Myocyte (in vitro differentiated cells): ENCODE data around the gene GFM1. TPM values are rescaled to one million over a fixed set of nuclear protein-coding genes. Genes with fewer than 3 reads are reported as not detected.
"Not testable (repeated sequence)": the region's sequence is repeated elsewhere in the genome, so short reads cannot be mapped to it uniquely, and the experiment has no call there.

ENCODE experiments used
- DNase-seq: peaks from one replicate; pipeline ENCODE4 v3.0.0-alpha.2; 2012; ENCODE audit warnings: low read depth
- total RNA-seq: library from RNA; depleted of rRNA; stranded (reverse); fragments of >200 nt; gene quantifications from 2 replicates; pipeline ENCODE4 v1.2.3, GENCODE V29; 2014

The GFM1 gene
- total RNA-seq, 1 donor from 2014 or later = 58.1 TPM

DNA sequence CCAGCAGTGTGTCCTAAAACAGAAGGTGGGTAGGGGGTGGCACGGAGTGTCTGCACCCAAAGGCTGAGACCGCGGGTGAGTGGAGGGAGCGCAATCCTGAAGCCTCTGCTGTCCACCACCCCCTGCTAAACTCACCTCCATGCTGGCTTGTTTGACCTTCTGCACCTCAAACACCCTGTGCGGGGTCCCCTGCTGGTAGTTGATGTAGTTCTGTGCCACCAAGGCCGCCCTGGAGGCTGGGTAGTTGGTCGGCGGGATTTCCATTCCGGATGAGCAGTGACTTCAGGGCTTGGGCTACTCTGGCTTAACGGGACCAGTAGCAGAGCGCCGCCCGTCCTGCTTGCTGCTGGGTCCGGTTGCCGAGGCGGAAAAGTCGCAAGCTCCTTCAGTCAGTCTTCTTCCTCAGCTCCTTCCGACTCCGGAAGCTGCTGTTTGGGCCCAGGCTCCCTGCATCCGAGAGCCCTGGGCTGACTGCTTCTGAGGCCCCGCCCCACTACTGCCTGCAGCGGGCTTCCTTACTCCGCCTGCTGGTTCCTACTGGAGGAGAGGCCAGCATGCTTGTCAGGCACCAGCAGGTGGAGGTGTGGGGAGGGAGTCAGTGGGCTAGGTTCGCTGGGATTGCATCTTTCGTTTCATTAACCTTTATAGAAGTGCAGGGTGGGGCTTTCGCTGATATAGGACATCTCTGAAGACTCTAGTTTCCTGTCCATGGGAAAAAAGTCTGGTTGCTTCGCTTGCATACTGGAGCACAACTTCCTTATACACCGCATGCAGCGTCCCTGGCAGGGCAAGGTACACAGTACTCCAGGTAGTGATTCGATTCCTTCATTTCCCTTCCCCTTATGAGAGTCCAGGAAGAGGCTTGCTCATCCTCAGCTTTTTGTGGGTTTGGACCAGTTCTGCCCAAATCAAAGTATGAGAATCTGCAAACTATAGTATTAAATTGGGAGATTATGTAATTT lies 28.2 kb downstream of the GFM1 start, which contains the start of gene LXN:
Gene LXN, minus strand, starts transcription at position 434 of the 962 bp plus-strand sequence. Its CDS starts 170 bp downstream, at position 264.
- DNase-seq = no peak

- no peak for DNase-seq
Observed at GRCh38 chr3:158678687-158679086, 34.4 kb downstream of the GFM1 start.

DNA sequence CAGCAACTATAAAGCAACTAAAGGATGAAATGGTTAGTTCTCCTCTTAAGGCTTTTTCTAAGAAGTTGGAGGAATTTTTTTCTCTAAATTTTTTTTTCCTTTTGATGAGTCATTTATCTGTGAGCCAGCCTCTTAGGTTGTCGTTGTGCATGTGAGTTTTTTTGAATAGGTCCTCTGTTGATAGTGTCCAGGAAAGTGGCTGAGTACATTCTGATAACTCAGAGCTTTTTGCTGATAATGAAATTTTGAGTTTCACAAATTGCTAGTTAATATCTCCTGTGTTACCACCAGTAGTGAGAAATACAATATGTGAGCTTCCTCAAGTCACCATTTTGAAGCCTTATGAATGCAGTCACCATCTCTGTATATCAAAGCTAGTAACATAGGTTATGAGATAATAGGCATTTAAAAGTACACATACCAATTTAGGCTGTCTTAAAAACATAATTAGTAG lies 35.2 kb downstream of the GFM1 start:
- DNase-seq = peak; percentile 4

GRCh38 chr3:158680861-158681260 lies 36.5 kb downstream of the GFM1 start:
- no peak for DNase-seq

DNA sequence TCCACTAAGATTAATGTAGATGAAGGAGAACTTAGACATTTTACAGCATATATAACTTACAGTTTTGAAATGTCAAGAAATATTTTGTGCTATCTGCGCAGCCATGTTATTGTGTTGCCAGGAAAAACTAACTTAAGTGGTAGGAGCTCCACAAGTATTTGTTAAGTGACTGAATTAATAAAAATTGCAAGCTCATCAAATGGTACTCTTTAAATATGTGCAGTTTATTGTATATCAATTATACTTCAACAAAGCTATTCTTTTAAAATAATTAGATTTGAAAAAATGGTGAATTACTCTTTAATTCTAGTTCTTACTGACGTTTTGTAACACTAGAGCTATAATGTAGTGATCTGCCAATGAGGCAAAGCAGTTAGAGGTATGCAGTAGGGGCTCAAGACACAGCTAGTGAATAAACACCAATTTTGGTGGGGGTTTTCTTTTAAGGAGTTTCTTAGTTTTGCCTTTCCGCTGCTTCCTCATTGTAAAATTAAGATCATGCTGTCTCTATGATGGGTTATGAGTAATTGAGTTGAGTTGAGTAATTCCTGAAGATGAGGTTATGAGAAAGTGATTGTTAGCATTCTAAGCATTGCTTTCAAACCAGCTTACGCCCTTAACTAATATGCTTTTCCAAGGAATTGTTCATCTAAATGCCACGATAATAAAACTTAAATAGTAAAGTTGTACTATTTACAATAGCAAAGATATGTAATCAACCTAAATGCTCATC lies 39.1 kb downstream of the GFM1 start:
- DNase-seq = peak; percentile 17

DNA sequence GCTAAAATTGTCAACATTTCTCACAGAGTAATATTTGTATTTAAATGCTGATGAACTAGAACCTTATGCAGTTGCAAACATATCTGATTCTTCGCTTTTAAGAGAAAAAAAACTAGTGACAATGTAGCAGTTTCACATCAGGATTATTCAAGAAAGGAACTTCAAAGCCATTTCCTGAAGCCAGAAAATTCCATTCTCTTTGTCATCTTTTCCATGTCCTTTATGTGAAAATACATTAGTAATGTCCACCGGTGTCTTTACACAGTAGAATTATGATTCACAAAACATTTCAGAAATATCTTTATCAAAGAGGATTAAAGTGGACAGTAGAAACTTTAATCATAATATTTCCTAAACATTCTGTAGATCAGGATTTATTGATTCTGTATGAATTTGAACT lies 40.8 kb downstream of the GFM1 start:
- no peak for DNase-seq

DNA sequence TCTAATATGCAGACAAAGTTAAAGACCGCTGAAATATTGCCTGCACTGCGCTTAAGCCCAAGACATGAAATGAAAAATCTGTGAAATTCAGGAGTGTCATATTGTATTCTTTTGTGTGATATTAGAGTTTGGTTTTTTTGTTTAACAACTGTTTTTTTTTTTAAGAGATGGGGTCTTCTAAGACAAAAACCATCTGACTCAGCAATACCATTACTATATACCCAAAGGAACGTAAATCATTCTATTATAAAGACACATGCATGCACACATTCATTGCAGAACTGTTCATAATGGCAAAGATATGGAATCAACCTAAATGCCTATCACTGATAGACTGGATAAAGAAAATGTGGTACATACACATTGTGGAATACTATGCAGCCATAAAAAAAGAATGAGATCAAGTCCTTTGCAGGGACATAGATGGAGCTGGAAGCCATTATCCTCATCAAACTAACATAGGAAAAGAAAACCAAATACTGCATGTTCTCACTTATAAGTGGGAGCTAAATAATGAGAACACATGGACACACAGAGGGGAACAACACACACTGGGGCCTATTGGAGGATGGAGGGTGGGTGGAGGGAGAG lies 49.6 kb downstream of the GFM1 start:
- DNase-seq = not testable (repeated sequence)

GRCh38 chr3:158696618-158697017 lies 52.3 kb downstream of the GFM1 start:
- no peak for DNase-seq

- DNase-seq = no peak
Observed at GRCh38 chr3:158700559-158700958, 56.2 kb downstream of the GFM1 start.

GRCh38 chr3:158701420-158702065 lies 57.2 kb downstream of the GFM1 start:
- DNase-seq = no peak

DNA sequence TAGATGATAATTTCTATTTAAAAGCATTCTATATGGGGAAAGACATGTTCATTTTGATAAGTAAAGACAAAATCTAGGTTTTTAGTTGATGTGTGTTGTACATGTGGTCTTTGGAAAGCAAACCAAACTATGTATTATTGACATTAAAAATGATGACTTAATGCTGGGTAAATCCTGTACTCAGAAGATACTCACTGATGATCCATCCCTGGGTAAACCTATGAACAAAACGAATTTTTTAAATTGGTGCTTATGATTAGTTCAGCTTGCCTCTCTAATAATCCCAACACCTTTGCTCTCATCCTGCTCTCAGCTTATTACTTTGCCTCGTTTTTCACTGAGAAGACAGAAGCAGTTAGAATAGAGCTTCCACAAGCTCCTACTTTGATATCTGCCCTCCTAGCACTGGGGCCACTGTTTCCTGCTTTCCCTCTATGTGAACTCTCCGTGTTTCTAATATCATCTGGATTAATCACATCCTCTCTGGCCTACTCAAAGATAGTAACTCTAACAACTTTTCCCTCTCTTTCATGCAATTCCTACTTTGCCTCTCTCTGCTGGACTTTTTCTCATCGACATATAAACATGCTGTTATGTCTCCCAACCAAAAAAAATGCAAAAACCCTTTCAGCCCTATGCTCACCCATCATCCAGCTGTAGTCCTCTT lies 58.6 kb downstream of the GFM1 start:
- DNase-seq = no peak

DNA sequence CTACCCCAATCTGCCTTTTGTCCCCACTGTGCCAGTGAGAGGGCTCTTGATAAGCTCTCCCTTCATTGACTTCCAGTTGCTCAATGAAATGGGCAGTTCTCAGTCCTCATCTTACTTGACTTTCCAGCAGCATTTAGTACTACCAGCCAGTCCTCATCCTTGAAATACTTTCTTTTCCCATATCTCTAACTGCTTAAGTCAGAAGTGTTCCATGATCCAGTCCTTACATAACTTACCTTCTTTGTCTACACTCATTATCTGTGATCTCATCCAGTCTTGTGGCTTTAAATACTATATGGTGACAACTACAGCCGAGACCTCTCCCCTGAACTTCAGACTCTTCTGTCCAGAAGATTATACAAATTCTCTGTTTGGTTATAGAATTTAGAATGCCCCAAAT lies 59.2 kb downstream of the GFM1 start:
- DNase-seq = no peak

GRCh38 chr3:158709666-158710083 lies 65.3 kb downstream of the GFM1 start:
- DNase-seq = peak; percentile 98

- DNase-seq = no peak
Observed at GRCh38 chr3:158710601-158711000, 66.3 kb downstream of the GFM1 start.

- peak; percentile 49 for DNase-seq
Observed at GRCh38 chr3:158711886-158712285, 67.6 kb downstream of the GFM1 start.

DNA sequence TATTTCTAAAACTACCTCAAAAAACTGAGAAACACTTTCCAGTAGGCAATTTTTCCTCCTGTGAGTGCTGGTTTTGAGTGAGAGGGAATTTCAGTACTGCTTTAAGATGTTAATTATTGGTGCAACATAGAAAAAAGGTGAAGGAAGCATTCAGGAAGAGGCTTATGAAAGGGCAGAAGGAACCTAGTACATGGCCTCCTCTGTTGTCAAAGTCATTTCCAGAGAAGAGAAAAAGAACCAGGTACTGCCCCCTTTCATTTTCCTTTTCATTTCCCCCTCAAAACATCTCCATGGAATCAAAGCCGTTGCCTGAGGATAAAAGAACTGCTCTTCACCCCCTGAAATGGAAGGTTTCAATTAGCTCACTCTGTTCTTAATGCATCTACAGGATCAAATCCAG lies 68.1 kb downstream of the GFM1 start:
- DNase-seq = no peak

- no peak for DNase-seq
Observed at GRCh38 chr3:158713094-158713499, 68.8 kb downstream of the GFM1 start.

DNA sequence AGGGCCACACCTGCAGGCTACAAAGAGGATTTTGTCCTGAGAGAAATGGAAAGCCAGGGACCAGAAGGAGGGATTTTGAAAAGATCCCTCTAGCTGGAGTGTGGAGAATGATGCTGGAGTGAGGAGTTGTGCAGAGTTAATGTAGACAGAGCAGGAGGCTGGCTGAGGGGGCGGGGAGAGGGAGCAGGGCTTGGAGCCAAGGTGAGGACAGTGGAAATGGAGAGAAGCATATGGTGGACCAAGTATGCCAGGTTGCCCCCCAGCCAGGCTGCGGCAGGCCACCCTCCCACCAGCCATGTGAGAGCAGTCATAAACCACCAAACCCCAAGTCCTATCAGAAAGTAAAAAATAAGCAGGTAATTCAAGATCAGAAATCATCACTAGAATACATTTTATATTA lies 73.2 kb downstream of the GFM1 start:
- no peak for DNase-seq

DNA sequence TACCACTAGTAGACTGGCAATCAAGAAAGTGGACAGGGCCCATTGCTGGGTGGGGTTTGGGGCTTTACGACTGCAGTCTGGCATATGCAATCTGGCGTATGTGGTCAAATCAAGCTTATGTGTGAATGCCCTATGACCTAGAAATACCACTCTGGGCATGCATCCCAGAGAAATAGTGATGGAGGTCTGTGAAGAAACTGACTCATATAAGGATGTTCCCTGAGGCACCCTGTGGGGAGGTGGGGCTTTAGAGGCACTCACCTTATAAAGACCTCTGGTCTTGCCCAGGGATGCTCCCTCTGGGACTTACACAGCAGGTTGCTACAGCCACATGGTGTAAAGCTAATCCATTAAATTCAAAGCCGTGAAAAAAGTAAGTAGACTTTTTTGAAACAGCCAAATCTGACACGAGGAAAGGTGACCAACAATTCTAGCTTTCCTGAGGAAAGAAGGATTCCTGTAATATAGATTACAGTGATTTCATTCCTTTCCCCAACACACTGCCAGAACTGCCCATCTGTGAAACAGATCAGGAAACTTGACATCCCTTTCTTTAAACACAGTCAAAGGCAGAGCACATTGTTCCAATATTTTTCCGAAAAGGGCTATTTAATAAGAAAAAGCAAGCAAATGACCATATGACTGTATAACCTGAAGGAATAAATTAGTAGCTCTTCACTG lies 74.3 kb downstream of the GFM1 start:
- peak; percentile 73 for DNase-seq

GRCh38 chr3:158722108-158722507 lies 77.8 kb downstream of the GFM1 start:
- DNase-seq = no peak
